Peyer's patch (tissue), 4 donors: Measurements from ENCODE around the gene YWHAE. TPM values are rescaled to one million over a fixed set of nuclear protein-coding genes. Genes with fewer than 3 reads are reported as not detected.
A peak's percentile ranks its signal among the peaks of the same experiment; 100 is the strongest.
"Not testable (repeated sequence)": the region's sequence is repeated elsewhere in the genome, so short reads cannot be mapped to it uniquely, and the experiment has no call there.

Experiments used
- DNase-seq, 3 donors: peaks; one replicate each; pipeline ENCODE4 v3.0.0-alpha.2; 2017 to 2019
- H3K27ac ChIP-seq, 4 donors: fragments of 200-600 bp; sonication (generic); one replicate each; pipeline ENCODE4 v1.5.1; 2016 to 2019
- H3K27me3 ChIP-seq, 2 donors: fragments of 200-600 bp; sonication (generic); one replicate each; pipeline ENCODE4 v1.5.1; 2019
- H3K36me3 ChIP-seq, 3 donors: fragments of 200-600 bp; sonication (generic); one replicate each; pipeline ENCODE4 v1.5.1; 2016 to 2019
- H3K4me1 ChIP-seq, 4 donors: fragments of 200-600 bp; sonication (generic); one replicate each; pipeline ENCODE4 v1.5.1; 2016 to 2019
- H3K4me3 ChIP-seq, 4 donors: fragments of 200-600 bp; sonication (generic); 1 replicate in 3 of 4; 2 replicates in 1 of 4; pipeline ENCODE4 v1.5.1; 2016 to 2019; ENCODE audit warnings: mild to moderate bottlenecking in 1 of 4
- H3K9me3 ChIP-seq, 4 donors: fragments of 200-600 bp; sonication (generic); one replicate each; pipeline ENCODE4 v1.5.1; 2016 to 2019; ENCODE audit warnings: mild to moderate bottlenecking in 1 of 4
- POLR2A ChIP-seq, 2 donors: fragments of 450-650 bp; IDR thresholded peaks; one replicate each; pipeline ENCODE4 v1.5.1; 2017; ENCODE audit warnings: antibody characterized with exemption in 2 of 2, mild to moderate bottlenecking in 2 of 2, moderate library complexity in 2 of 2
- total RNA-seq, 4 donors: library from RNA; depleted of rRNA; stranded (reverse); fragments of >200 nt; gene quantifications; one replicate each; pipeline ENCODE4 v1.1.0, GENCODE V29; 2016
- TF ChIP-seq, protein P1 (sequence below), 6 experiments: fragments of 450-650 bp in 4 of 6; fragments of 200-600 bp in 2 of 6; sonication (generic) in 1 of 6; IDR thresholded peaks; one replicate each; pipeline ENCODE4 v1.5.1; 2017 to 2019; ENCODE audit warnings: antibody characterized with exemption in 6 of 6, mild to moderate bottlenecking in 3 of 6, moderate library complexity in 1 of 6

Gene YWHAE
- total RNA-seq, 4 donors from 2014 or later = 317 to 474 (median 395) TPM

DNA sequence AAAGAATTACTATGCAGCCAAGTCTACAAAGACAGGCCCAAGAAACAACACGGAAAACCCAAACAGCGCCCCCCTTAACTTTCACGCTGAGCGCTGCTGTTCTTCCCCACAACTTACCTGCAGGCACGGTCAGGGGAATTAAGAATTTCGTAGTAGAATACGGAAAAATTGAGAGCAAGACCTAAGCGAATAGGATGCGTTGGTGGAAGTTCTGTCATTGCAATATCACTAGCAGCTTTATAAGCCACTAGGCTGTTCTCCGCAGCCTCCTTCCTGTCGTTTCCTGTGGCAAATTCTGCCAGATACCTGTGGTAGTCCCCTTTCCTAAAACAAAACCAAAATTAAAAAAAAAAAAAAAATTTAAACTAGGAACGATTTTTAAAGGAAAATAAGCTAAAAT lies 39.0 kb downstream of the YWHAE start:
- H3K27ac ChIP-seq = no peak overlapping the region
- H3K36me3 ChIP-seq = peaks cover 0 to 56% (median 0%) of the 10 kb centered on the region in 3 donors

DNA sequence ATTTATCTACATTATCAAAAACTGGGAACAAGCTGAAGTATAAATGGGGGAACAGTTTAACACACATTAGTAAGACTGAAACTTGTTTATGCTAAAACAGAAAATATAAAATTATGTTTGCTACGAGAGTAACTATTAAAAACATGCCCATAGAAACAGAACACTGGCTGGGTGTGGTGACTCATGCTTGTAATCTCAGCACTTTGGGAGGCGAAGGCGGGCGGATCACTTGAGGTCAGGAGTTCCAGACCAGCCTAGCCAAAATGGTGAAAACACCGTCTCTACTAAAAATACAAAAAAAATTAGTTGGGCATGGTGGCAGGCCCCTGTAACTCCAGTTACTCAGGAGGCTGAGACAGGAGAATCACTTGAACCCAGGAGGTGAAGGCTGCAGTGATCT lies 39.7 kb downstream of the YWHAE start:
- not testable (repeated sequence) for H3K4me3 ChIP-seq, H3K27me3 ChIP-seq, H3K9me3 ChIP-seq, H3K27ac ChIP-seq
- Histone ChIP-seq H3K36me3 (peaks cover 0 to 61% (median 0%) of the 10 kb centered on the region in 3 donors), H3K4me1 (peaks cover 0 to 34% (median 4%) of the 10 kb centered on the region in 4 donors)
- DNase-seq = peak in 1 of 3 donors; percentile 46

More for the DNA sequence above, 39.0 kb downstream of the YWHAE start:
- Histone ChIP-seq H3K4me1 (peaks cover 0 to 40% (median 5%) of the 10 kb centered on the region in 4 donors), H3K27me3 (no peaks in the 10 kb centered on the region), H3K9me3 (no peaks in the 10 kb centered on the region), H3K4me3 (no peak overlapping the region)
- peak in 1 of 3 donors; percentile 49 for DNase-seq
- no peak for TF ChIP-seq POLR2A (IDR thresholded peaks at IDR 0.05)
- TF ChIP-seq, protein P1, sequence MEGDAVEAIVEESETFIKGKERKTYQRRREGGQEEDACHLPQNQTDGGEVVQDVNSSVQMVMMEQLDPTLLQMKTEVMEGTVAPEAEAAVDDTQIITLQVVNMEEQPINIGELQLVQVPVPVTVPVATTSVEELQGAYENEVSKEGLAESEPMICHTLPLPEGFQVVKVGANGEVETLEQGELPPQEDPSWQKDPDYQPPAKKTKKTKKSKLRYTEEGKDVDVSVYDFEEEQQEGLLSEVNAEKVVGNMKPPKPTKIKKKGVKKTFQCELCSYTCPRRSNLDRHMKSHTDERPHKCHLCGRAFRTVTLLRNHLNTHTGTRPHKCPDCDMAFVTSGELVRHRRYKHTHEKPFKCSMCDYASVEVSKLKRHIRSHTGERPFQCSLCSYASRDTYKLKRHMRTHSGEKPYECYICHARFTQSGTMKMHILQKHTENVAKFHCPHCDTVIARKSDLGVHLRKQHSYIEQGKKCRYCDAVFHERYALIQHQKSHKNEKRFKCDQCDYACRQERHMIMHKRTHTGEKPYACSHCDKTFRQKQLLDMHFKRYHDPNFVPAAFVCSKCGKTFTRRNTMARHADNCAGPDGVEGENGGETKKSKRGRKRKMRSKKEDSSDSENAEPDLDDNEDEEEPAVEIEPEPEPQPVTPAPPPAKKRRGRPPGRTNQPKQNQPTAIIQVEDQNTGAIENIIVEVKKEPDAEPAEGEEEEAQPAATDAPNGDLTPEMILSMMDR (IDR thresholded peaks at IDR 0.05) = no peak

DNA sequence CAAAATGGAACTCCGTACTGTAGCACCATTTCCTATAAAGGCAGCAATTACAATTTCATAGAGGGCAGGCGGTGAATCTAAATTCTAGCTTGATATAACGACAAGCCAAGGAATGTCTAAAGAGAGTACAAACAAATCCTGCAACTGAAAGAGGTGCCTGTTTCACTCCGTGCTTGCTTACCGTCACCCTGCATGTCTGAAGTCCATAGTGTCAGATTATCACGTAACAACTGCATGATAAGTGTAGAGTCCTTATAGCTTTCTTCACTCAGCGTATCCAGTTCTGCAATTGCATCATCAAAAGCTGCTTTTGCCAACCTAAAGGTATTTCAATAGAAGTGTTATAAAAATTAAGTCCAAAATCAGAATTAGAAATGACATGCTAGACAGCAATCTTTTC lies 46.0 kb downstream of the YWHAE start:
- Histone ChIP-seq H3K27me3 (no peaks in the 10 kb centered on the region), H3K27ac (no peak overlapping the region), H3K4me1 (no peaks in the 10 kb centered on the region), H3K36me3 (peaks cover 0 to 77% (median 0%) of the 10 kb centered on the region in 3 donors), H3K9me3 (no peaks in the 10 kb centered on the region), H3K4me3 (no peak overlapping the region)
- DNase-seq = no peak
- TF ChIP-seq POLR2A (IDR thresholded peaks at IDR 0.05) = no peak

DNA sequence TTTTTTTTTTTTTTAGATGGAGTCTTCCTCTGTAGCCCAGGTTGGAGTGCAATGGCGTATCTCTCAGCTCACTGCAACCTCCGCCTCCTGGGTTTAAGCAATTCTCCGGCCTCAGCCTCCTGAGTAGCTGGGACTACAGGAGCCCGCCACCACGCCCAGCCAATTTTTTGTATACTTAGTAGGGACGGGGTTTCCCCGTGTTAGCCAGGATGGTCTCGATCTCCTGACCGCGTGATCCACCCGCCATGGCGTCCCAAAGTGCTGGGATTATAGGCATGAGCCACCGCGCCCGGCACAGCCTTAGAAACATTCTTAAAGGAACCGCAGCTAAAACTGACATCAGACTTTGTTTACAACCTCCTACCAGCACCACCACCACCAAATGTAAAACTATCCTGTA lies 47.5 kb downstream of the YWHAE start:
- H3K27ac ChIP-seq, H3K4me3 ChIP-seq, H3K9me3 ChIP-seq, H3K27me3 ChIP-seq: not testable (repeated sequence)
- Histone ChIP-seq H3K36me3 (peaks cover 0 to 66% (median 0%) of the 10 kb centered on the region in 3 donors), H3K4me1 (peaks cover 0 to 12% (median 0%) of the 10 kb centered on the region in 4 donors)
- DNase-seq = peak in 1 of 3 donors; percentile 44

DNA sequence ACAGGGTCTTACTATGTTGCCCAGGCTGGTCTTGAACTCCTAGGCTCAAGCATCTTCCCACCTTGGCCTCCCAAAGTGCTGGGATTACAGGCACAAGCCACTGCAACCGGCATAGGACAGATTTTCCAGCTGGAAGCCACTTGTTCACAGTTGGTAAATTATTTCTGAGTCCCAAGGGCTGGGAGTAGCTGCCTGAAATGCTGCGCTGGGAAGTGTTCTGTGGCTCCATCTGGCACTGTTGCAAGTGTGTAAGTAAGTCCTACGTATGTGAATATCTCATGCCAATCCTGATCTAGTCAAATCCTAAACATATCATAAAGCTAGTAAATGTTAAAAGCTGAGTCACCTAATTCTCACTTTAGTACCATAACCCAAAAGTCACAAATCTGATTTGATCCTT lies 48.1 kb downstream of the YWHAE start:
- Histone ChIP-seq H3K27me3 (no peaks in the 10 kb centered on the region), H3K9me3 (no peaks in the 10 kb centered on the region), H3K4me3 (no peak overlapping the region), H3K4me1 (peaks cover 0 to 17% (median 0%) of the 10 kb centered on the region in 4 donors), H3K27ac (no peak overlapping the region), H3K36me3 (peaks cover 0 to 64% (median 0%) of the 10 kb centered on the region in 3 donors)
- DNase-seq = no peak
- TF ChIP-seq, protein P1 (IDR thresholded peaks at IDR 0.05) = no peak
- no peak for TF ChIP-seq POLR2A (IDR thresholded peaks at IDR 0.05)

DNA sequence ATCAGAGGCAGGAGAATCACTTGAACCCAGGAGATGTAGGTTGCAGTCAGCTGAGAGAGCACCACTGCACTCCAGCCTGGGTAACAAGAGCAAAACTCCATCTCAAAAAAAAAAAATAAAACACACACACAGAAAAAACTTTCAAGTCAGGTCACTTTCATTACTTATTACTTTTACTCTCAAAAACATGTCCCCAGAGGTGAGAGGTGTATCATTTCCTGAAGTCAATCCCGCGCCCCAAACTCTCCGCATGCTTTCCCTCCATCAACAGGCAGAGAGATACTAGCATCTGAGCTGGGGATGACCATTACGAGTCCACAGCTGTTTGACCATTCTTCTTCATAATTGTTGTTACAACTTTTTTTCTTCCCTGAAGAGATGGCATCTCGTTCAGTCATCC lies 48.7 kb downstream of the YWHAE start:
- TF ChIP-seq, protein P1 (IDR thresholded peaks at IDR 0.05) = no peak
- no peak for TF ChIP-seq POLR2A (IDR thresholded peaks at IDR 0.05)
- DNase-seq = peak in 1 of 3 donors; percentile 30
- no peaks in the 10 kb centered on the region for H3K9me3 ChIP-seq
- peaks cover 0 to 24% (median 0%) of the 10 kb centered on the region in 4 donors for H3K4me1 ChIP-seq
- H3K36me3 ChIP-seq = peaks cover 0 to 66% (median 0%) of the 10 kb centered on the region in 3 donors
- H3K4me3 ChIP-seq = no peak overlapping the region
- H3K27me3 ChIP-seq = no peaks in the 10 kb centered on the region
- no peak overlapping the region for H3K27ac ChIP-seq

DNA sequence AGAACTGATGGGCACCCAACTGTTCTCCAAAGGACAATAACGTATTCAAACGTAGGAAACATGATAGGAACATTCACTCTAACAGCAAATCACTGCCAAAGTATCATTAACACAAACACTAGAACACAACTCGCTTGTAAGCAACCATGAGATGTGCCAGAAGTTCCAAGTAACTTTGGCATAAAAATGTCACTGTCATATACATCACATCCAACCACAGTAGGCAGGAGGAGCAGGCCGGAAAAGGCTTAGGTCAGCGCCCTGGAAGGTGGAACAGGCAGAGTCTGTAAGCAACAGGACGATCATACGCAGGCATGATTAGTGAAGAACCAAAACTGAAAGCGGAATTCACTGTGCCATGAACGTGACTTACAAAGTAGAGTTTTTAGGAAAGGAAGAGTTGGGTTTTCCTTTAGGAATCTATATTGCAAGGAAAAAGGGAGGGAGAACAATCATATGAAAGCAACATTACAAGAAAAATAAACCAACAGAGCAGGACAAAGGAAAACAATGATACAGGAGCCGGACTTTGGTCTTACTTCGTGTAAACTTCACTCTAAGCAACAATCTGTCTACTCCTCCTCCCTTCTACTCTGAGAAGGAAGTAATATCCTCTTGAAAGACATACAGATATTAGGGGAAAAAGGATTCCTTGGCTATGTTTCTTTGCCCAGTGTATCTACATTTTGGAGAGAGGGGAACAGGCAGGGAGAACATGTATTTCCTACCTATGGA lies 52.3 kb downstream of the YWHAE start:
- H3K27ac ChIP-seq = peak overlapping the region; percentile 13 to 89 (median 77)
- peaks cover 0 to 32% (median 0%) of the 10 kb centered on the region in 4 donors for H3K4me1 ChIP-seq
- H3K36me3 ChIP-seq = peaks cover 0 to 70% (median 0%) of the 10 kb centered on the region in 3 donors
- no peaks in the 10 kb centered on the region for H3K27me3 ChIP-seq
- peak in 2 of 3 donors; percentile 67 to 79 for DNase-seq
- no peaks in the 10 kb centered on the region for H3K9me3 ChIP-seq
- no peak for TF ChIP-seq POLR2A (IDR thresholded peaks at IDR 0.05)
- TF ChIP-seq, protein P1 (IDR thresholded peaks at IDR 0.05) = no peak
- H3K4me3 ChIP-seq = peak overlapping the region in 2 of 4 donors; percentile 17 to 31
